ENCODE measurements around the gene CTXND2.

DNA sequence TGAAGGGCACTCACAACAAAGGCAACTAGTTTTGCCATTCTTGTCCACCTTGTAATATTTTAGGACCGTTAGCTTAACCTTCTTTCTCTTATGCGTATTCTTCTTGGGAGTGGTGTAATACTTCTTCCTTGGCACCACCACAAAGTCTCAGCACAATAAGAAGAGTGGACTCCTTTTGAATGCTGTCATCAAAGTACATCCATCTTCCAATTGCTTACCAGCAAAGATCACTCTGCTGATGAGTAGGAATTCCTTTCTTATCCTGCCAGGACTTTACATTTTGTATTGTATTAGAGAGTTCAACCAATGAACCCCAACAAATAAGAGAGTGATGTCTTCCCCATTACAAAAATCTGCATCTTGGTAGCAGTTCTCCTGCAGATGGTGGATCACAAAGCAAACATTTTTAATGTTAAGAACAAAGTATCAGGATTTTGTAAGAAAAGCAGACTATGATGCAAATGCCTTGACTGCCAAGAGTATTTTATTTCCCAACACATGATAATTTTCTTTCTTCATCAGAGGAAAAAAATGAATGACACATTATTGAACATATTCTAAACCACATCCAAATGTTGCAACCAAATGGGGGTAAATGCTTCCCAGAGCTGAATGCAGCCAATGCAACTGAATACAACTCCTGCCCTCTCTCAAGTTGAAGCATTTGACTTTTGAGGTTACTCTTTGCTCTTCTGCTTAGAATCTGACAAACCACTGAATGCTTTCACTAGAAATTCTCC lies 5.4 kb upstream of the CTXND2 start:
- TF ChIP-seq, protein P1, sequence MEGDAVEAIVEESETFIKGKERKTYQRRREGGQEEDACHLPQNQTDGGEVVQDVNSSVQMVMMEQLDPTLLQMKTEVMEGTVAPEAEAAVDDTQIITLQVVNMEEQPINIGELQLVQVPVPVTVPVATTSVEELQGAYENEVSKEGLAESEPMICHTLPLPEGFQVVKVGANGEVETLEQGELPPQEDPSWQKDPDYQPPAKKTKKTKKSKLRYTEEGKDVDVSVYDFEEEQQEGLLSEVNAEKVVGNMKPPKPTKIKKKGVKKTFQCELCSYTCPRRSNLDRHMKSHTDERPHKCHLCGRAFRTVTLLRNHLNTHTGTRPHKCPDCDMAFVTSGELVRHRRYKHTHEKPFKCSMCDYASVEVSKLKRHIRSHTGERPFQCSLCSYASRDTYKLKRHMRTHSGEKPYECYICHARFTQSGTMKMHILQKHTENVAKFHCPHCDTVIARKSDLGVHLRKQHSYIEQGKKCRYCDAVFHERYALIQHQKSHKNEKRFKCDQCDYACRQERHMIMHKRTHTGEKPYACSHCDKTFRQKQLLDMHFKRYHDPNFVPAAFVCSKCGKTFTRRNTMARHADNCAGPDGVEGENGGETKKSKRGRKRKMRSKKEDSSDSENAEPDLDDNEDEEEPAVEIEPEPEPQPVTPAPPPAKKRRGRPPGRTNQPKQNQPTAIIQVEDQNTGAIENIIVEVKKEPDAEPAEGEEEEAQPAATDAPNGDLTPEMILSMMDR (IDR thresholded peaks at IDR 0.05): no peak
- TF ChIP-seq POLR2A (IDR thresholded peaks at IDR 0.05): no peak
